ENCODE data around the gene TGFBR1. TPM values are rescaled to one million over a fixed set of nuclear protein-coding genes. Genes with fewer than 3 reads are reported as not detected.

TGFBR1 gene
- total and polyA plus RNA-seq, 2 donors (not counting 1 experiment from before 2014, with no cell fraction given): 78.5 to 79.1 TPM

DNA sequence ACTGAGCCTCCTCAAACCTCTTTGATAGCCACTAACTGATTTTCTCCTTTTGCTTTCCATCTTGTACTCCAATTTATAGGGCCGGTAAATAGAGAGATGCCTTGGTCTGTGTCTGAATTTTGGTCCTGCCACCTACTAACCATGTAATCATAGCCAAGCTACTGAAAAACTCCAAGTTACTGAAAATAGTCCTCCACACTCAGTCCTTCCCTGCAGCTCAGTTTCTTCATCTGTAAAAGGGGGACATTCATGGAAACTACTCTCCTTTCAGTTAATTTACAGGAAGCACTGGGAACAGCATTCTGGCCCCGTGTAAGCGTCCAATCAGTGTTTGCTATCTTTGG is 30.0 kb upstream of the TGFBR1 start:
- Histone ChIP-seq H3K9me3 (ENCODE audit: control insufficient read depth, insufficient read depth, low read depth, low read length) (no peaks in the 10 kb centered on the region), H3K27ac (ENCODE audit: insufficient read depth, low read length) (peak overlapping the region; percentile 32), H2AFZ (ENCODE audit: low read length) (no peak overlapping the region), H4K20me1 (ENCODE audit: control insufficient read depth, extremely low read depth, insufficient read depth, low read length) (no peaks in the 10 kb centered on the region), H3K79me2 (ENCODE audit: control insufficient read depth, insufficient read depth, low read length) (no peaks in the 10 kb centered on the region), H3K4me2 (ENCODE audit: extremely low read depth, insufficient read depth, low read length) (no peak overlapping the region), H3K27me3 (ENCODE audit: control insufficient read depth, insufficient read depth, low read length) (no peaks in the 10 kb centered on the region), H3K4me1 (ENCODE audit: control insufficient read depth, extremely low read depth, insufficient read depth, low read length) (peaks cover 18% of the 10 kb centered on the region), H3K36me3 (ENCODE audit: control insufficient read depth, insufficient read depth, low read length) (no peaks in the 10 kb centered on the region), H3K4me3 (replicated peaks in 1 of 4; ENCODE audit: control extremely low read depth in 1 of 4, insufficient read depth in 1 of 4, low read depth in 3 of 4, low read length in 4 of 4) (no peak overlapping the region), H3K9ac (ENCODE audit: insufficient read depth, low read length) (no peak overlapping the region)
- no peak for DNase-seq (ENCODE audit: low read depth in 2 of 2)
- TF ChIP-seq, protein P1, sequence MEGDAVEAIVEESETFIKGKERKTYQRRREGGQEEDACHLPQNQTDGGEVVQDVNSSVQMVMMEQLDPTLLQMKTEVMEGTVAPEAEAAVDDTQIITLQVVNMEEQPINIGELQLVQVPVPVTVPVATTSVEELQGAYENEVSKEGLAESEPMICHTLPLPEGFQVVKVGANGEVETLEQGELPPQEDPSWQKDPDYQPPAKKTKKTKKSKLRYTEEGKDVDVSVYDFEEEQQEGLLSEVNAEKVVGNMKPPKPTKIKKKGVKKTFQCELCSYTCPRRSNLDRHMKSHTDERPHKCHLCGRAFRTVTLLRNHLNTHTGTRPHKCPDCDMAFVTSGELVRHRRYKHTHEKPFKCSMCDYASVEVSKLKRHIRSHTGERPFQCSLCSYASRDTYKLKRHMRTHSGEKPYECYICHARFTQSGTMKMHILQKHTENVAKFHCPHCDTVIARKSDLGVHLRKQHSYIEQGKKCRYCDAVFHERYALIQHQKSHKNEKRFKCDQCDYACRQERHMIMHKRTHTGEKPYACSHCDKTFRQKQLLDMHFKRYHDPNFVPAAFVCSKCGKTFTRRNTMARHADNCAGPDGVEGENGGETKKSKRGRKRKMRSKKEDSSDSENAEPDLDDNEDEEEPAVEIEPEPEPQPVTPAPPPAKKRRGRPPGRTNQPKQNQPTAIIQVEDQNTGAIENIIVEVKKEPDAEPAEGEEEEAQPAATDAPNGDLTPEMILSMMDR (conservative IDR thresholded peaks at IDR 0.05 in 1 of 2, IDR thresholded peaks at IDR 0.05 in 1 of 2; ENCODE audit: low read depth in 1 of 2, low read length in 2 of 2): no peak
- TF ChIP-seq EZH2 (IDR thresholded peaks at IDR 0.05; ENCODE audit: low read length, missing control alignments): no peak

DNA sequence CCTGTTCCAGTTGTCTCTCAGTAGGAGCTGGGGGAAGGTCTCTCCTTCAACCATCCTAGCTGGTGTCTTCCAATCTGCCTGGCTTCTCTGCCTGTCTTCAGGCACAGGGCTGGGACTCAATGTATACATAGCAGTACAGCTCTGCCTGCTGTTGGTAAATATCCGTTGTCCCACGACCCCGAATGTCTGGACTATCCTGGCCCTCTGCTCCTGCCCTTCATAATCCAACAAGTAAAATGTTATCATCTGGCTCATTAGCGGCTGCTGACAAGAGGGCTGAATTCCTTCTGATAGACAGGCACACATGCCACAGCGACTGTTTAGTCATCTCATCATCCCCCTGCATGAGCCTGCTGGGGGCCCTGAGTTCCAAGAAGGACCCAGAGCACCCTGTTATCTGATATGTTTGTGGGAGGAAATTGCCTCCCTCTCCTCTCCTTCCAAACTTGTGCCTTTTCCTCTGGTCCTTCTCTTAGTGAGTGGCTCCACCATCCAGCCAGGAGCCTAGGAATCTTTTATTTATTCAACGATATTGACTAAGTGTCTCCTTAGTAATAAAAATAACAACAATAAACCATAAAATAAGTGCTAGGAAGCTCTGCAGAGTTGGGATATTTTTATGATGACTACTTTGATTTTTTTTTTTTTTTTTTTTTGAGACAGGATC is 29.5 kb upstream of the TGFBR1 start:
- TF ChIP-seq EZH2 (IDR thresholded peaks at IDR 0.05; ENCODE audit: low read length, missing control alignments): no peak
- TF ChIP-seq, protein P1 (conservative IDR thresholded peaks at IDR 0.05 in 1 of 2, IDR thresholded peaks at IDR 0.05 in 1 of 2; ENCODE audit: low read depth in 1 of 2, low read length in 2 of 2): no peak
- no peaks in the 10 kb centered on the region for H3K36me3 ChIP-seq (ENCODE audit: control insufficient read depth, insufficient read depth, low read length)
- peaks cover 17% of the 10 kb centered on the region for H3K4me1 ChIP-seq (ENCODE audit: control insufficient read depth, extremely low read depth, insufficient read depth, low read length)
- H3K4me3 ChIP-seq (replicated peaks in 1 of 4; ENCODE audit: control extremely low read depth in 1 of 4, insufficient read depth in 1 of 4, low read depth in 3 of 4, low read length in 4 of 4): no peak overlapping the region
- H3K27ac ChIP-seq (ENCODE audit: insufficient read depth, low read length): peak overlapping the region; percentile 32
- H3K9me3 ChIP-seq (ENCODE audit: control insufficient read depth, insufficient read depth, low read depth, low read length): no peaks in the 10 kb centered on the region
- peak in 1 of 2 donors; percentile 48 for DNase-seq (ENCODE audit: low read depth in 2 of 2)
- no peaks in the 10 kb centered on the region for H3K27me3 ChIP-seq (ENCODE audit: control insufficient read depth, insufficient read depth, low read length)
- H3K4me2 ChIP-seq (ENCODE audit: extremely low read depth, insufficient read depth, low read length): peak overlapping the region; percentile 9
- no peaks in the 10 kb centered on the region for H3K79me2 ChIP-seq (ENCODE audit: control insufficient read depth, insufficient read depth, low read length)
- no peak overlapping the region for H3K9ac ChIP-seq (ENCODE audit: insufficient read depth, low read length)
- H4K20me1 ChIP-seq (ENCODE audit: control insufficient read depth, extremely low read depth, insufficient read depth, low read length): no peaks in the 10 kb centered on the region
- H2AFZ ChIP-seq (ENCODE audit: low read length): peak overlapping the region; percentile 8

DNA sequence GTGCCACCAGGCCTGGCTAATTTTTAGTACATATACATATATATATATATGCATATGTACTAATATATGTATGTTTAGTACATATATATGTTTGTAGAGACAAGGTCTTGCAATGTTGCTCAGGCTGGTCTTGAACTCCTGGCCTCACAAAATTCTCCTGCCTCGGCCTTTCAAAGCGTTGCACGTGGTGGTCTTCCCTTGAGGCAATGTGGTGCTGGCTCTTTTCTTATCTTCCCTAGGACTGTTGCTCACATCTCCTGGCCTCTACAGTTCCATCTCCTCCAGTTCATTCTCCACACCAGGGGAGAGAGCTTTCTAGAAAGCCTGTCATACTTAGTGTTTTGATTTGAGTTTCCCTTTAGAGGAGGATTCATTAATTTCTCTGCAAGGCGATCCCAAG is 28.9 kb upstream of the TGFBR1 start:
- Histone ChIP-seq H3K36me3 (ENCODE audit: control insufficient read depth, insufficient read depth, low read length) (no peaks in the 10 kb centered on the region), H3K79me2 (ENCODE audit: control insufficient read depth, insufficient read depth, low read length) (no peaks in the 10 kb centered on the region), H3K4me3 (replicated peaks in 1 of 4; ENCODE audit: control extremely low read depth in 1 of 4, insufficient read depth in 1 of 4, low read depth in 3 of 4, low read length in 4 of 4) (no peak overlapping the region), H3K4me1 (ENCODE audit: control insufficient read depth, extremely low read depth, insufficient read depth, low read length) (peaks cover 13% of the 10 kb centered on the region), H3K27me3 (ENCODE audit: control insufficient read depth, insufficient read depth, low read length) (no peaks in the 10 kb centered on the region), H3K27ac (ENCODE audit: insufficient read depth, low read length) (no peak overlapping the region), H3K9me3 (ENCODE audit: control insufficient read depth, insufficient read depth, low read depth, low read length) (no peaks in the 10 kb centered on the region), H2AFZ (ENCODE audit: low read length) (no peak overlapping the region), H4K20me1 (ENCODE audit: control insufficient read depth, extremely low read depth, insufficient read depth, low read length) (no peaks in the 10 kb centered on the region), H3K4me2 (ENCODE audit: extremely low read depth, insufficient read depth, low read length) (no peak overlapping the region), H3K9ac (ENCODE audit: insufficient read depth, low read length) (no peak overlapping the region)
- TF ChIP-seq, protein P1 (conservative IDR thresholded peaks at IDR 0.05 in 1 of 2, IDR thresholded peaks at IDR 0.05 in 1 of 2; ENCODE audit: low read depth in 1 of 2, low read length in 2 of 2): no peak
- no peak for TF ChIP-seq EZH2 (IDR thresholded peaks at IDR 0.05; ENCODE audit: low read length, missing control alignments)
- DNase-seq (ENCODE audit: low read depth in 2 of 2): no peak
